ENCODE measurements around the gene NDUFB10.

DNA sequence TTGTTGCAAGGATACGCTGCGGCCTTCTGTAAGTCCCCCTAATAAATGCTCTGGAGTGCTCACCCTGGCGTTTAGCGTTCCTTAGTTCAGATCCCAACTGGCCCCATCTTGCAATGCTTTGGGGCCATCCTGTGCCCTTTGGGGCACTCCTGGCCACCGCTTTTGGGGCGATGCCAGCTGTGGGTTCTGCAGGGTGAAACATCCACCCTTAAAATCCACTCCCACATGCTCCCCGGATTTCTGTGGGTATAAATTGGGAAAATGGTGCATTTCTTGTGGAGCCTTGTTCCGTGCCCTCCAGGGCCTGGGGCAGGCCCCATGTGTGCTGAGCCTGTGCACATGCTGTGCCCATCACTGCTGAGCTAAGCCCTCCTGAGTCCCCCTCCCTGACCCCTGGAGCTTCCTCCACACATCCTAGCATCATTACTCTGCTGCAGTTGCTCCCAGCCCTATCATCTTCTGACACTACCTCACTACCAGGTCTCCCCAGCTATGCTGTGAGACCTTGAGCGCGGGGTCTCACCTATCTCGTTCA lies 22.3 kb upstream of the NDUFB10 start:
- TF ChIP-seq EZH2 (IDR thresholded peaks at IDR 0.05; ENCODE audit: borderline replicate concordance, low read length), result no peak
- TF ChIP-seq, protein P1, sequence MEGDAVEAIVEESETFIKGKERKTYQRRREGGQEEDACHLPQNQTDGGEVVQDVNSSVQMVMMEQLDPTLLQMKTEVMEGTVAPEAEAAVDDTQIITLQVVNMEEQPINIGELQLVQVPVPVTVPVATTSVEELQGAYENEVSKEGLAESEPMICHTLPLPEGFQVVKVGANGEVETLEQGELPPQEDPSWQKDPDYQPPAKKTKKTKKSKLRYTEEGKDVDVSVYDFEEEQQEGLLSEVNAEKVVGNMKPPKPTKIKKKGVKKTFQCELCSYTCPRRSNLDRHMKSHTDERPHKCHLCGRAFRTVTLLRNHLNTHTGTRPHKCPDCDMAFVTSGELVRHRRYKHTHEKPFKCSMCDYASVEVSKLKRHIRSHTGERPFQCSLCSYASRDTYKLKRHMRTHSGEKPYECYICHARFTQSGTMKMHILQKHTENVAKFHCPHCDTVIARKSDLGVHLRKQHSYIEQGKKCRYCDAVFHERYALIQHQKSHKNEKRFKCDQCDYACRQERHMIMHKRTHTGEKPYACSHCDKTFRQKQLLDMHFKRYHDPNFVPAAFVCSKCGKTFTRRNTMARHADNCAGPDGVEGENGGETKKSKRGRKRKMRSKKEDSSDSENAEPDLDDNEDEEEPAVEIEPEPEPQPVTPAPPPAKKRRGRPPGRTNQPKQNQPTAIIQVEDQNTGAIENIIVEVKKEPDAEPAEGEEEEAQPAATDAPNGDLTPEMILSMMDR (conservative IDR thresholded peaks at IDR 0.05 in 1 of 2, IDR thresholded peaks at IDR 0.05 in 1 of 2; ENCODE audit: extremely low read depth in 1 of 2, insufficient read depth in 1 of 2, low read depth in 1 of 2, low read length in 2 of 2), result no peak
